Measurements from ENCODE around the gene PRPS1L1.

PRPS1L1 gene

DNA sequence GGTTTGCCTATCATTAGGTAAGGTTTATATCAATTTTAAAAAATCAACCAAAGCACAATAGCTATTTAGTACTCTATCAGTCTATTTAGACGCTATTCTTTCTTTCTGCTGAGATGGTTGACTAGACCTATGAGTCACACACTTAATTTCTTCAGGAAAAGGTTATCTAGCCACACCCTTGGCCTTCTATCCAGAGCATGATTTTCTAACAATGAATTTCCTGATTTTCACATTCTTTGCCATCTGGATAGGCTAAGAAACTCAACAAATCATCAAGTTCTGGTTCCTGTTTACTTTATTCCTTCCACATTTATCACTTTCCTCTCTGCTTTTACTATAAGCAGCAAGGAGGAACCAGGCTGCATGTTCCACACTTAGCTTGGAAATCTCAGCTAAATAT, 8.1 kb downstream of the PRPS1L1 start:
- ChIA-PET POLR2A (no interaction called here), CTCF (no interaction called here)
- no peak for DNase-seq (ENCODE audit: extremely low spot score)
- TF ChIP-seq, protein P1, sequence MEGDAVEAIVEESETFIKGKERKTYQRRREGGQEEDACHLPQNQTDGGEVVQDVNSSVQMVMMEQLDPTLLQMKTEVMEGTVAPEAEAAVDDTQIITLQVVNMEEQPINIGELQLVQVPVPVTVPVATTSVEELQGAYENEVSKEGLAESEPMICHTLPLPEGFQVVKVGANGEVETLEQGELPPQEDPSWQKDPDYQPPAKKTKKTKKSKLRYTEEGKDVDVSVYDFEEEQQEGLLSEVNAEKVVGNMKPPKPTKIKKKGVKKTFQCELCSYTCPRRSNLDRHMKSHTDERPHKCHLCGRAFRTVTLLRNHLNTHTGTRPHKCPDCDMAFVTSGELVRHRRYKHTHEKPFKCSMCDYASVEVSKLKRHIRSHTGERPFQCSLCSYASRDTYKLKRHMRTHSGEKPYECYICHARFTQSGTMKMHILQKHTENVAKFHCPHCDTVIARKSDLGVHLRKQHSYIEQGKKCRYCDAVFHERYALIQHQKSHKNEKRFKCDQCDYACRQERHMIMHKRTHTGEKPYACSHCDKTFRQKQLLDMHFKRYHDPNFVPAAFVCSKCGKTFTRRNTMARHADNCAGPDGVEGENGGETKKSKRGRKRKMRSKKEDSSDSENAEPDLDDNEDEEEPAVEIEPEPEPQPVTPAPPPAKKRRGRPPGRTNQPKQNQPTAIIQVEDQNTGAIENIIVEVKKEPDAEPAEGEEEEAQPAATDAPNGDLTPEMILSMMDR (IDR thresholded peaks at IDR 0.05; ENCODE audit: control extremely low read depth, extremely low read depth, low read depth, missing control alignments), result no peak

DNA sequence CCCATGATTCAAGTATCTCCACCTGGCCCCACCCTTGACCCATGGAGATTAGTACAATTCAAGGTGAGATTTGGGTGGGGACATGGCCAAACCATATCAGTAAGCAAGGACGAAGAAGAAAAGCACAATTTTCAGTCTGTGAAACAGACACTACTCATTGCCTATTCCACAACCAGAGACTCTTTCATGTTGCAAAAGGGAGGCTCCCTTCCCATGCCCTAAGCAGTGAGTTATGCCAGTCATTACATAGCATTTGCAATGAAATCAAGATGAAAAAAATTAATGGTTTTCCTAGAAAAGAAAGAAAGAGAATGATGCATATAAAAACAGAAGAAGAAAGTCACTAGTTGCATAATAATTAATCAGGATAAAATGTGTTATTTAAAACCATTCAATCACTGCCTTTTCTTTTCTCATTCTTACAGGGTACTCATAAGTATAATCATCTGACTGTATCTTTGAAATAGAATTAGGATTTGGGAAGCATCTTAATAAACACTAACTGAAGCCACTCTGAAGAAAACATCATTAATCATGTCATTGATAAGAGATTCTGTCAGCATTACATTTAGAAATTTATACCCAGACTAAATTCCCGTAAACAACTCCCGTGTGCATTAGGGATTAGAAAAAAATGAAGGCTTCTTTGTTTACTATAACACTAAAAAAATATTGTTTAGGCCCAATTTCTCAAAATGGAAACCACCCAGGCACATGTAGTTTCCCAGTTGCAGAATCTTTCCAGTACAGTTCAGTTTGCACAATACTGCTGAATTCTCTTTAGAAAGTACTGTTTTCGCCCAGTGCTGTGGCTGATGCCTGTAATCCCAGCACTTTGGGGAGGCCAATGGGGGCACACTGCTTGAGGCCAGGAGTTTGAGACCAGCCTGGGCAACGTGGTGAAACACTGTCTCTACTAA, 9.1 kb downstream of the PRPS1L1 start:
- no peak for DNase-seq (ENCODE audit: extremely low spot score)
- TF ChIP-seq, protein P1 (IDR thresholded peaks at IDR 0.05; ENCODE audit: control extremely low read depth, extremely low read depth, low read depth, missing control alignments), result no peak
- CTCF ChIA-PET, result no interaction called here
- POLR2A ChIA-PET, result no interaction called here

DNA sequence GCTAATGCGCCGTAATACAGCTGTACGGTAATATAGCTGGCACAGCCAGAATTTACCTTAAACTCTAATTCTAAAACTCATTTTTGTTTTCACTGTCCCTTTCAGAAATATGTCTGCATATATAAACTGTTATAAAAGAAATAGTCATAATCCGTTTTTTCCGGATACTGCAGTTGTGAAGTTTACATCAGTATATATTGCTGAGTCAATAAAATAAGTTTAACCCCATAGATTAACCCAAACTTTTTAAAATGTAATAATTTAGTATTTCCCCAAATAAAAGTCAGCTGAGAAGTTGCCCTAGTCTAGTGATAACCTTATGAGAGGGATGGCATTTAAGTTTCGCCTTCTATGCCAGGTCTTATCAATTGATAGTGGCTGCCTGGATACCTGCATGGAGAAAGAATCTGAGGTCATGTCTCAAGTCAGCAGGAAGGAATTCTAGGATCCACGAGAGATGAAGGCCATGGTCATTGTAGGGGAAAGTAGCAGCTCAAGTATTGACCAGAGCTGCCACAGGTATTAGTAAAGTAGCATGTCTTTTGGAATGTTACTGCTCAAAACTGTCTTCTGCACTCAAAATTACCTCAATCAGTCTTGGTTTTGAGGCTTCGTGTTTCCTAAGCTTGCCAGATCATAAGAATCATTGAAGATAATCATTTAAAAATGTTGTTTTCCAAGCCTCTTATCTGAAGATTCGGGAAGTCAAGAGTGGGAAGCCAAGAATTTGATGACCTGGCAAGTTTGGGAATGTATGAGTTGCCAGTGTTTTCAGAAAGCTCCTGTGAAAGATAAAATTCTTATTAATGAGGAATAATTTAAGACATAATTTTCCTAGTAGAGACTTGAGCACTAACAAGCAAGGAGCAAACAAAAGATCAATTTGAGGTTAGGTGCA, 10.8 kb downstream of the PRPS1L1 start:
- ChIA-PET POLR2A (no interaction called here), CTCF (interaction anchor here (1.2 to 1.9 kb wide), 2 partner anchors 29 to 247 kb away, joined by 3 to 4 read pairs; no protein-coding TSS in a partner anchor)
- no peak for DNase-seq (ENCODE audit: extremely low spot score)
- TF ChIP-seq, protein P1 (IDR thresholded peaks at IDR 0.05; ENCODE audit: control extremely low read depth, extremely low read depth, low read depth, missing control alignments), result no peak

DNA sequence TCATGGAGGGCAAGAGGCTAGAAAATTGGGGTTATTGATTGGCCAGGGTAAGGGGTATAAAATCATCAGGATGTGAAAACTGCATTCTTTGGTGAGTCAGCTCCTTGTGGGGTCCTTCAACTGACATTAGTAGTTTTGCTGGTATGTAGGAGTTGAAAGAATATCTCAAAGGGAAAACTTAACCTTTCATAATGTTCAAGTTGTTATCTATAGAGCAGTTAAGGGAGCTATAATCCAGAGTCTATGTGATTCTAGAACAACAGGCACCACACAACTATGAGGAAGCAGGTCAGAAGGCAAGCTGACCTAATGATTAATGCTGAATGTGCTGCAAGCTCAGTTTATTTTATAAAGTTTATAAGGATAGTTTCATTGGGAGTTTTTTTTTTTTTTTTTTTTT, 13.7 kb downstream of the PRPS1L1 start:
- ChIA-PET CTCF (interaction anchor here (1.1 to 1.8 kb wide), 3 partner anchors 21 to 307 kb away, joined by 3 to 6 read pairs (median 3); no protein-coding TSS in a partner anchor), POLR2A (no interaction called here)
- TF ChIP-seq, protein P1 (IDR thresholded peaks at IDR 0.05; ENCODE audit: control extremely low read depth, extremely low read depth, low read depth, missing control alignments), result no peak

DNA sequence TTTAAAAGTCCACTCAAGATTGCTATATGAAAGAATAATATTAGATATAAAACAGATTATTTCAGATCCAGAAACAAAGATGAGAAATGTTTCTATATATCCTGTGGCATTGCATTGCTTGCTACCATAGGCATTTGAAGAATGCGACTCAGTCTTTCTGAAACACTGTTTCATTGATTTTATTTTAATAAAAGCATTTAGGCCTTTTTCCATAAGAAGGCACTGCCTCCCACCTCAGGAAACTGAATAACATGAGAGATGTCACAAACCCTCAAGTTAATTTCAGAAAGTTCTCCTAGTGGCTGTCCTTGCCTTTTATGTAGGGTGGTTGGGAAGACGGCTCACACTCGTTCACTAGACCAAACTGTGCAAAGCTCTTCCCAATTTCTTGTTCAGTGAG, 23.3 kb downstream of the PRPS1L1 start:
- ChIA-PET POLR2A (no interaction called here), CTCF (no interaction called here)
- TF ChIP-seq, protein P1 (IDR thresholded peaks at IDR 0.05; ENCODE audit: control extremely low read depth, extremely low read depth, low read depth, missing control alignments), result no peak
- DNase-seq (ENCODE audit: extremely low spot score), result no peak

More for the DNA sequence above, 13.7 kb downstream of the PRPS1L1 start:
- DNase-seq (ENCODE audit: extremely low spot score), result no peak

DNA sequence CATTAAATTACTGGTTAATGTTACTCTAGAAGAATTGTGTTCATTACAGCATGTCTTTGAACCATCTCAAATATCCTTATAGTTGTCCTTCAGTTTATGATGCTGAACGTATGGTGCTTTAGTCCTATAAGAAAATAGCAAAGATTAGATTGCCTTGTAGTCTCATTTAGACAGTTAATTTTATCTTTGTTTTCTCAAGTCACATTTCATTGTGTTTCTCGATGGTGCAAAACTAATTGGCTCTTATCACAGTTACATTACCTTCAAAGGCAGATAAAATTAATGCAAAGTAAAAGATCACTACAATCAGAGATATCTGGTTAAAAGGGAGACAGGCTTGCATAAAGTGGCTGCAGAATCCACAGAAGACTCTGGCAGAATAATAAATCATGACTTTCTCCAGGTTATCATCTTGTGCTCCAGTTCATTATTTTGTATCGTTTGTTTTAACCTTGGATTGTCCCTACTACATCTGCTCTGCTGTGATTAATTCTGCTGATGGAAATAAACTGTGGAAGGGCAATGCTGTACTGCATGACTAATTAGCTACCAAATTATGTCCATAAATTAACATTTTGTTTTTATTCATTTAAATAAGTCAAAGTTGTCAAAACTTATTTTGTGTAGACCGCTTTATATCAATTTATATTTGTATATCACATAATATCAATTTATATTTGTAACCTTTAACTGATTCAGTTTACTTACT, 24.2 kb downstream of the PRPS1L1 start:
- no peak for DNase-seq (ENCODE audit: extremely low spot score)
- POLR2A ChIA-PET, result no interaction called here
- CTCF ChIA-PET, result no interaction called here
- TF ChIP-seq, protein P1 (IDR thresholded peaks at IDR 0.05; ENCODE audit: control extremely low read depth, extremely low read depth, low read depth, missing control alignments), result no peak
